K562 treated with DMSO at 1 percent for 48 hours (cell line): ENCODE results near the gene CCDC30. TPM values are rescaled to one million over a fixed set of nuclear protein-coding genes. Genes with fewer than 3 reads are reported as not detected.

Experiments
- total RNA-seq: library from RNA; unstranded; fragments of 300-600 nt; gene quantifications from 2 replicates; pipeline ENCODE4 v1.2.3, GENCODE V29; 2022; ENCODE audit warnings: low replicate concordance; ENCODE audit errors: extremely low read depth

Gene CCDC30
- total RNA-seq = not detected in 2 replicates

GRCh38 chr1:42462828-42463763, at the start of gene CCDC30:
TSS of gene CCDC30 (plus strand) at chr1:42463286. CDS start at chr1:42480552, 17,266 bp downstream.

GRCh38 chr1:42456010-42456753, 6.9 kb upstream of the CCDC30 start, which contains the start of the genes PPCS and ZMYND12:
TSS of gene PPCS (plus strand) at chr1:42456543. CDS start at chr1:42456566, 23 bp downstream.
TSS of gene ZMYND12 (minus strand) at chr1:42456022. CDS start at chr1:42455997, 25 bp downstream.

GRCh38 chr1:42657981-42658876, 195.1 kb downstream of the CCDC30 start, which contains the start of gene PPIH:
TSS of gene PPIH (plus strand) at chr1:42658423. CDS start at chr1:42658447, 24 bp downstream.

GRCh38 chr1:42681741-42682483, 218.8 kb downstream of the CCDC30 start, which contains the start of gene YBX1:
TSS of gene YBX1 (plus strand) at chr1:42682418. CDS start at chr1:42682566, 148 bp downstream.

Other genes with a start within 250 kb of the CCDC30 start
- gene FOXJ3, start 128.1 kb upstream of the CCDC30 start, total RNA-seq = not detected in 2 replicates
- gene RIMKLA, start 82.5 kb upstream of the CCDC30 start, total RNA-seq = not detected in 2 replicates
- not detected in 2 replicates for gene ZMYND12, start 7.3 kb upstream of the CCDC30 start, total RNA-seq
- not detected in 2 replicates for gene PPCS, start 6.7 kb upstream of the CCDC30 start, total RNA-seq
- not detected in 2 replicates for gene PPIH, start 195.1 kb downstream of the CCDC30 start, total RNA-seq
- gene YBX1, start 219.1 kb downstream of the CCDC30 start, total RNA-seq = 639 and 731 TPM in 2 replicates